IPS-15b (cell line): ENCODE results near the gene CEP131.
"Not testable (repeated sequence)": the region's sequence is repeated elsewhere in the genome, so short reads cannot be mapped to it uniquely, and the experiment has no call there.

ENCODE experiments used
- H3K27me3 ChIP-seq: one replicate; pipeline ENCODE4 v1.6.1; 2013; ENCODE audit warnings: low read length; ENCODE audit not compliant: control insufficient read depth, insufficient read depth
- H3K36me3 ChIP-seq: one replicate; pipeline ENCODE4 v1.6.1; 2013; ENCODE audit warnings: low read length; ENCODE audit not compliant: control insufficient read depth, insufficient read depth
- H3K4me1 ChIP-seq: one replicate; pipeline ENCODE4 v1.6.1; 2013; ENCODE audit warnings: mild to moderate bottlenecking, low read length; ENCODE audit not compliant: control insufficient read depth, insufficient read depth
- H3K4me3 ChIP-seq: one replicate; pipeline ENCODE4 v1.5.1; 2013; ENCODE audit warnings: low read depth, low read length
- H3K9ac ChIP-seq: one replicate; pipeline ENCODE4 v1.6.1; 2013; ENCODE audit warnings: low read depth, mild to moderate bottlenecking, low read length
- H3K9me3 ChIP-seq: one replicate; pipeline ENCODE4 v1.6.1; 2013; ENCODE audit warnings: mild to moderate bottlenecking, low read length; ENCODE audit not compliant: control insufficient read depth, insufficient read depth

CEP131 gene

DNA sequence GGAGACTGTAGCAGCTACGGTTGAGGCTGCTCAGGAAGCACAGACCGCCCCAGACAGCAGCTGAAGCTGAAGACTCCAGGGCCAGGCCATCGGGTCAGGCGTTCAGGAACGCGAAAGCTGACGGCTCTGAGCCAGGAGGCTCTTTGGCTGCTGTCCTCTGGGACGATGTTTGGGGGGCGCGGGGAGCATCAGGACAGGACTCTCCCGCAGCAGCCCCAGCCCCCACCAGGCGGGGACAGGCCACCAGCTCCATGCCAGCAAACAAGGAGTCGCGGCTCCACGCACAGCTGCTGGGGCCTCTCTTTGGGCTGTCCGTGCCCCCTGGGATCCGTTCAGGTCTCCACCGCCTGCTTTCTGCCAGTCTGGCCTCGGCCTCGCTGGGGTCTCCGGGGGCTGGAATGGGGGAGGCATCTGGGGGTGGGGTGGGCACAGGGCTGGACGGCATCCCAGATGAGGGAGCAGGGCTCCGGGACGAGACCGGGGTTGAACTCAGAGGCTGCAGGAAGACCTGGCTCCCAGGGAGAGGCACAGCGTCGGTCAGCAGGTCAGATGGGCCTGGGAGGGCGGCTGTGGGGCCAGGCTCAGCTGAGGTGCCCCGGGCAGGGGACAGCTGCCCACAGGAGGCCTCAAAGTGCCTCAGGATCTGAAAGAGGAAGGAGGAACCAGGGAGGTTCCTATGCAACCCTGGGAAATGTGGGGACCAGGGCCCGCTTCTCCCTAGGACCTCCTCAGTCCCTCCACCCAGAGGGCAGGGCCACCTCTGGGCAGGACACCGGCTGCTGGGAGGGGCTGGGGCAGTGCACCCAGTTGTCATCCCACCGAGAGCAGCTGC is 6.3 kb upstream of the CEP131 start:
- Histone ChIP-seq H3K4me3 (no peak overlapping the region), H3K9me3 (no peaks in the 10 kb centered on the region), H3K4me1 (no peaks in the 10 kb centered on the region), H3K36me3 (peaks cover 21% of the 10 kb centered on the region), H3K9ac (no peak overlapping the region), H3K27me3 (peaks cover 2% of the 10 kb centered on the region)

DNA sequence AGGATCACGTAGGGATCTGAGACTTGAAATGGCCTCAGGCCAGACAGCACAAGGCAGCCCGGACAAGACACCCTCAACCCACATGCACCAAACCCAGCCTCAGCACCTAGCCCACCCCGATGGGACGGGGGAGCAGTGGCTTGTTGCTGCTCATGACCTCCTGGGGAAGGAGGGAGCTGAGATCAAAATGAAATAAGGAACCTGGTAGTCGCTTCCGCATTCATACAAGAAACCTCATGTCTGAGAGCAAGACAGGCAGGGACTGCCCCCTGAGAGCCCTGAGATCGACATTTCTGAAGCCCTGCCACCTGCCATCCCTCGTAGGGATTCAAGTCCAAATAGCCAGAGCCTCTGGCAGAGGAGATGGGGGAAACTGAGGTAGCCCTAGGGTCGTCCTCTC is 5.7 kb upstream of the CEP131 start:
- Histone ChIP-seq H3K9me3 (no peaks in the 10 kb centered on the region), H3K4me1 (peaks cover 2% of the 10 kb centered on the region), H3K27me3 (peaks cover 6% of the 10 kb centered on the region), H3K36me3 (peaks cover 18% of the 10 kb centered on the region), H3K4me3 (no peak overlapping the region), H3K9ac (no peak overlapping the region)

DNA sequence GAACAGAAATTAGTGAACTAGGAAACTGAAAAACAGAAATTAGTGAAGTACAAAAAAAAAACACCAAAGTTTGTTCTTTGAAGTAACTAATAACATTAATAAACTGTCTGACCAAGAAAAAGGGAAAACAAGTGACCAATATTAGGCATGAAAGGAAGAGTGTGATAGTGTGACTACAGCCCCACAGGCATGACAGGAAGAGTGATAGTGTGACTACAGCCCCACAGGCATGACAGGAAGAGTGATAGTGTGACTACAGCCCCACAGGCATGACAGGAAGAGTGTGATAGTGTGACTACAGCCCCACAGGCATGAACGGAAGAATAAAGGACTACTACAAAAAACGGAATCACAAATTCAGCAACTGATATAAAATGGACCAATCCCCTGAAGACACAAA is 4.9 kb upstream of the CEP131 start:
- H3K4me3 ChIP-seq, H3K9me3 ChIP-seq, H3K27me3 ChIP-seq, H3K4me1 ChIP-seq, H3K9ac ChIP-seq: not testable (repeated sequence)
- H3K36me3 ChIP-seq, result peaks cover 16% of the 10 kb centered on the region

DNA sequence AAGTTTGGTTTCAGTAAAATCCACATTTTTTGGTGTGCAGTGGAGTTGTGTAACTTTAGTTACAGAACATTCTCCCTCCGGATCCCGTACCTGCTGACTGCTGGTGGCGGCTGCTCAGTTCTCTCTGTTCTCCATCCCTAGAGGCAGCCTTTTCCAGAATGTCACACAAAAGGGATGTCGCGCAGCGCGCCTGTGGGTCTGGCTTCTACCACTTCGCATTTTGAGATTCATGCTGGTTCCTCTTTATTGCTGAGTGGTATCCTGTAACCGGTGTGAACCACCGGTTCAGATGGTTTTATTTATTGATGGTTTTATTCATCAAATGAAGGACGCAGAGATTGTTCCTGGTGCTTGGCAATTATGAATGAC is 981 bp upstream of the CEP131 start:
- Histone ChIP-seq H3K27me3 (peaks cover 6% of the 10 kb centered on the region), H3K9me3 (no peaks in the 10 kb centered on the region), H3K36me3 (peaks cover 8% of the 10 kb centered on the region), H3K4me3 (peak overlapping the region; percentile 56), H3K9ac (no peak overlapping the region), H3K4me1 (peaks cover 6% of the 10 kb centered on the region)

DNA sequence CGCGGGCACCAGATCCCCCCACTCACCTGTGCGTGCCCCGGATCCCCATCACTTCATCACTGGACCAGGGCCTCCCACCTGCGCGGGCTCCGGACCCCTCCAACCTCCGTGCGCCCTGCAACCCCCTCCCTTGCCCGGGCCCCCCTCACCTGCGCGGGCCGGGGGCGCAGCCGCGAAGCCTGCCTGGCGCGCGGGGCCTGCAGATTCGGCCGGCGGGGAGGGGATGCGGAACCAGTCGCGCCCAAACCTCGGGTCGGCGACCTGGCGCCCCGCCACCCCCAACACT is 202 bp downstream of the CEP131 start:
- Histone ChIP-seq H3K4me3 (peak overlapping the region; percentile 71), H3K9ac (no peak overlapping the region), H3K4me1 (peaks cover 6% of the 10 kb centered on the region), H3K27me3 (peaks cover 6% of the 10 kb centered on the region), H3K9me3 (no peaks in the 10 kb centered on the region), H3K36me3 (peaks cover 8% of the 10 kb centered on the region)

DNA sequence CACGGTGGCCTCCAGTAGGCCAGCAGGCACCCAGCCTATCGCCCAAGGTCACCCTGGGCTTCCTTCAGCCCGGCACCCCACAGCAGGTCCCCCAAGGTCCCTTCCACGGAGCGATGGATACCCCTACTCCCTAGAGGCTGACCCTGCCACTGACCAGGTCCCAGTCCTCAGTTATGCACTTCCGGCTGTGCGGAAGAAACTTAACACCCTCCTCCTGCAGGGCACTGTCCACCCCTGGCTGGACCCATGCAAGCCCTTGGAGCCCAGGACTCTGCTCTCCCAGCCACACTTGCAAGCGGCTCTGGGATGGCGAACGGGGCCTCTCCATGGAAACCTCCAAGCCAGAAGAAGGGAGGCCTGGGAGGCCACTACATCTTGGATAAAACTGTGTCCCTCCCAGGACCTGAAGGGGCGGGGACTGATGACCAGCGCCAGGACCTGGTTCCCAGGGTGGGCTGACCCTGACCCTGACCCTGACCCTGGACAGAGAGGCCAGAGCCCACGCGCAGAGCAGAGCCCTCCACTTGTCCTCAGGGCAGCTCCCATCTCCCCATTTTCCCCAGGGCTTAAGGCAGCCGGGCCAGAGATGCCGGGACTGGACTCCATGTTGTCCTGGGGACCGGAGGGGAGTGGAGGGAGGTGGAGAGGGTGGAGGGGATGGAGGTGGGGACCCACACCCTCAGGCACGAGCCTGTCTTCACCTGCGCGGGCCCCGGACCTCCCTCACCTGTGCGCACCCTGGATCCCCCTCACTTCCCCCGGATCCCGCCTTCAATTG is 734 bp downstream of the CEP131 start:
- Histone ChIP-seq H3K9ac (no peak overlapping the region), H3K27me3 (peaks cover 6% of the 10 kb centered on the region), H3K4me3 (peak overlapping the region; percentile 71), H3K9me3 (no peaks in the 10 kb centered on the region), H3K36me3 (peaks cover 8% of the 10 kb centered on the region), H3K4me1 (peaks cover 6% of the 10 kb centered on the region)

DNA sequence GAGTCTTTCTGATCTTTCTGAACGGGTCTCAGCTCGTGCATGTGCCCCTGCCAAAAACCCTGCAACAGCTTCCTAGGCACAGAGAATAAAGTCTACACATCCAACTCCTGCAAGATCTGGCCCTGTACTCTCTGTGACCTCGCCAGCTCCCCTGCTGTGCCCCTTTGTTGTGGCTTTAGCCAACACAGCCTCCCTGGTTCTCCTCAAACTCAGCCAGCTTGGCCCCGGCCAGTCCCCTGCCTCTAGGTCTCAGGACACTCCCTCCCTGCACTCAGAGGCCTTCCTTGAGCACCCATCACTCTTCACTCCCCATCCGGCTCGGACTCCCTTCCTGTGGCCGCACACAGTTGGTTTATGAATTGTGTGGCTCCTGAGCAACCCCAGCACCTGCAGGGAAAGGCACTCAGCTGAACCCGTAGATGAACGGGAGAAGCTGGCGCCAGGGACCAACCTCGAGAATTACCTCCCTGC is 1.4 kb downstream of the CEP131 start:
- H3K4me1 ChIP-seq, result peaks cover 6% of the 10 kb centered on the region
- H3K27me3 ChIP-seq, result peaks cover 6% of the 10 kb centered on the region
- peaks cover 10% of the 10 kb centered on the region for H3K36me3 ChIP-seq
- H3K4me3 ChIP-seq, result peak overlapping the region; percentile 71
- no peaks in the 10 kb centered on the region for H3K9me3 ChIP-seq
- no peak overlapping the region for H3K9ac ChIP-seq

DNA sequence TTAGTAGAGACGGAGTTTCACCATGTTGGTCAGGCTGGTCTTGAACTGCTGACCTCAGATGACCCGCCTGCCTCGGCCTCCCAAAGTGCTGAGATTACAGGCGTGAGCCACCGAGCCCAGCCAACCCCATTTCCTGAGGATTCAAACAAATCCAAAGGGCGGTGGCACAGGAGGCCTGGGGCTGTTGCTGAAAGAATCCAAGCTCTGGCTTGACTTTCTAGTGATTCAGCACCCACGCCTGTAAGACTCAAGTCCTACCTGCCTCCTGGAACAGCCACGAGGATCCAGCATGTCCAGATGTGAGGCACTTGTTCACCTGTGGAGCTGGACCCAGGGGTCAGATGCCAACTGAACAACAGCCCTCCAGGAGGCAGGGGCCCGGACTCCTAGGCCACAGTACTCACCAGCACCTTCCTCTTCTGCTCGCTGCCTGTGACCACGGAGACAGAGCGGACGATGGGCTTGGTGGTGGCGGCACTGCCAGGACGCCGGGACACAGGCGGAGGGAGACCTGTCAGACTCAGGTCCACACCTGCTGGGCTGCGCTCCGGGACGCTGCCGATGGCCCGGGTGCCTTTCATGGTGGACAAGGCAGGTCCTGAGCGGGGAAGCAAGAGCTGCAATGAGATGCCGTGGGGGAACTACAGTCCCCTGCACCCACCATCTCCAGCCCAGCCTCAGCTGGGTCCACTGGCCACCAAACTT is 3.1 kb downstream of the CEP131 start:
- Histone ChIP-seq H3K9me3 (no peaks in the 10 kb centered on the region), H3K4me3 (no peak overlapping the region), H3K4me1 (peaks cover 6% of the 10 kb centered on the region), H3K27me3 (peaks cover 6% of the 10 kb centered on the region), H3K36me3 (peaks cover 11% of the 10 kb centered on the region), H3K9ac (no peak overlapping the region)

DNA sequence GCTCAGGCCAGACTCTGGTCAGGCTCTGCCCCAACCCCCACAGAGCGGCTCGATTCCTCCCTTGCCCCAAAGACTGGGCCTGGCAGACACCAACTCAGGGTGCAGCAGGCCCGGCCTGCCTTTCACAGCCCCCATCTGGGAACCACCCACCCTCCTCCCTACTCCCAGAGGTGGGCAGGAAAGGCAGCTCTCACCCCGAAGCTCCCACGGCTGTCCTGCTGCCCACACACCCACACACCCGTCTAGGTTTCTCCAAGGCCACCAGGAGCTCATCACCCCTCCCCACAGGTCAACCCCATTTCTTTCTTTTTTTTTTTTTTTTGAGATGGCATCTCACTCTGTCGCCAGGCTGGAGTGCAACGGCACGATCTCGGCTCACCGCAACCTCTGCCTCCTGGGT is 3.8 kb downstream of the CEP131 start:
- Histone ChIP-seq H3K4me1 (peaks cover 6% of the 10 kb centered on the region), H3K9me3 (no peaks in the 10 kb centered on the region), H3K4me3 (no peak overlapping the region), H3K9ac (no peak overlapping the region), H3K27me3 (peaks cover 3% of the 10 kb centered on the region), H3K36me3 (peaks cover 11% of the 10 kb centered on the region)

DNA sequence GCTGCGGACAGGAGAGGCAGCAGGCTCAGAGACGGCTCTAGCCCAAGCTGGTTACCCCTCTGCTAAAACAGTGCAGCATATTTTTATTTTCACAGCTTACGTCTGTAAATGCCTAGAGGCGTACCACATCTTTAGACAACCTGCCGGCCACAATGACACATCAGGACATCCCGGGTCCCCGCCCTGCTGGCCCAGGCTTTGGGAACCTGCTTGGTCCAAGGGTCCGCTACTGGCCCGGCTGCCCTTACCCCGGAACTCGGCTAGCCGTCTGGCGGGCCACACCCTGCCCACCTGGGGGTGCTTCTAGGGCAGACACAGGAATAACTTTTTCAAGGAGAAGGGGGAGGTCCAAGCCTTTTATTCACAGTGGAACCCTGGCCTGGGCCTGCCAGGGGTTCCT is 4.3 kb downstream of the CEP131 start:
- H3K9me3 ChIP-seq, result no peaks in the 10 kb centered on the region
- H3K4me1 ChIP-seq, result peaks cover 4% of the 10 kb centered on the region
- H3K36me3 ChIP-seq, result peaks cover 11% of the 10 kb centered on the region
- no peak overlapping the region for H3K9ac ChIP-seq
- H3K4me3 ChIP-seq, result no peak overlapping the region
- H3K27me3 ChIP-seq, result no peaks in the 10 kb centered on the region

DNA sequence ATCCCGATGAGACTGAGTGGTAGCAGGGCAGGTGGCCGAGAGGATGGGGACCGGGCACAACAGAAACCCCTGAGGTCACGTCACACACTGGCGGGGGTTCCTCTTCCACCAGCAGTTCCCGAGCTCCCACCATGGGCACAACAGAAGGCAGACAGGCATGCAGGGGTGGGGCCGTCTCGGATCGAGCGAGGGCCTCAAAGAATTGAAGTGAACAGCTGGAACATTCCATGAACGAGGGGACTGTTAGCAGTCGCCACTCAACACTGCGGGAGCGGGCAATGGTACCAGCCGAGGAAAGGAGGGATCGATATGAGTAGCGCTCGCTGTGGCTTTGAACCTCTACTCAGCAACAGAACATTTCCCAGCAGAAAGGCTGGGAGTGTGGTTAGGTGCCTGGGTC is 5.3 kb downstream of the CEP131 start:
- Histone ChIP-seq H3K4me3 (no peak overlapping the region), H3K27me3 (no peaks in the 10 kb centered on the region), H3K9me3 (no peaks in the 10 kb centered on the region), H3K36me3 (peaks cover 11% of the 10 kb centered on the region), H3K9ac (no peak overlapping the region), H3K4me1 (peaks cover 4% of the 10 kb centered on the region)
